Neural progenitor cell (in vitro differentiated cells): ENCODE measurements around the gene INPP5J.

Experiments used
- EZH2 ChIP-seq: fragments of 200-600 bp; sonication (generic); IDR thresholded peaks from 2 replicates; pipeline ENCODE4 v1.6.1; 2017; ENCODE audit warnings: antibody characterized with exemption, mild to moderate bottlenecking, moderate library complexity
- EZH2phosphoT487 ChIP-seq: fragments of 200-600 bp; sonication (generic); IDR thresholded peaks from 2 replicates; pipeline ENCODE4 v1.6.1; 2017; ENCODE audit warnings: antibody characterized with exemption
- TF ChIP-seq, protein P1 (sequence below): fragments of 200-600 bp; sonication (generic); IDR thresholded peaks from 2 replicates; pipeline ENCODE4 v1.5.1; 2017; ENCODE audit warnings: antibody characterized with exemption, mild to moderate bottlenecking

DNA sequence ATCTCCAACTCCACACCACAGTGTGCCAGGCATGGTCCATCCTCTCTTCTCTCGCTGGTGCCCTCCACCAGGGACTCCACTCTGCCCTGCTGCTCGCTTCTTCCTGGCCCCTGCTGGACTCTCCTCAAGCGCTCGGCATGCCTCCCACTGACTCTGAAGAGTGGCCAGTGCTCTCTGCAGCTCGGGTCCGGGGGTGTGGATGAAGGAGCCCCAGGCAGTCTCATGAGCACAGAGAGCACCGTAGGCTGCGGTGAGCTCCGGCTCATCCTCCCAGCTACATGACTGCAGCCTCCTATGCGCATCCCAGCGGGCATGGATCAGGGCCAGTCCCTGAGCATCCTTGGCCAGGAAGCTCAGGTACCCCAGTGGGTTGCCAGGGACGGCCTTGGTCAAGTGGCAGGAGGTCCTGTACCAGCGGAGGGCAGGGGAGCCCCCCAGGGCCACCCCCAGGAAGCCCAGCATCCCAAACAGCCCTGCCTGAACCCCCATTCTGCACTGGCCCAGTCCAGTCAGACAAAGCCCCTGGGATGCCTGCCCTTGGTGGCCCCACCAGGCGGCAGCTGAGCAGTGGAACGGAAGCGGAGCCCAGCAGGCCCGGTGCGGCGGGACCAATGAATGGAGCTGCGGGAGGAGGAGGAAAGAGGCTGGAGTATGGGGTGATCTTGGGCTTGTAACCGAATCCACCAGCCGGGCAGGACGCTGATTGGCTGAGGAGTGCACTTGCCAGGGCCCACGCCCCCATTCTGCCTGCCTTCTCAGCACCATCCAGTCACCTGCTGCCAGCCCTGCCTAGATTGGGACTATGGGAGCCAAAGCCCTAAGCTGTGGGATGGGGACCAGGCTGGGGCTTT lies 17.3 kb downstream of the INPP5J start, which contains the start of gene PLA2G3:
- TF ChIP-seq, protein P1, sequence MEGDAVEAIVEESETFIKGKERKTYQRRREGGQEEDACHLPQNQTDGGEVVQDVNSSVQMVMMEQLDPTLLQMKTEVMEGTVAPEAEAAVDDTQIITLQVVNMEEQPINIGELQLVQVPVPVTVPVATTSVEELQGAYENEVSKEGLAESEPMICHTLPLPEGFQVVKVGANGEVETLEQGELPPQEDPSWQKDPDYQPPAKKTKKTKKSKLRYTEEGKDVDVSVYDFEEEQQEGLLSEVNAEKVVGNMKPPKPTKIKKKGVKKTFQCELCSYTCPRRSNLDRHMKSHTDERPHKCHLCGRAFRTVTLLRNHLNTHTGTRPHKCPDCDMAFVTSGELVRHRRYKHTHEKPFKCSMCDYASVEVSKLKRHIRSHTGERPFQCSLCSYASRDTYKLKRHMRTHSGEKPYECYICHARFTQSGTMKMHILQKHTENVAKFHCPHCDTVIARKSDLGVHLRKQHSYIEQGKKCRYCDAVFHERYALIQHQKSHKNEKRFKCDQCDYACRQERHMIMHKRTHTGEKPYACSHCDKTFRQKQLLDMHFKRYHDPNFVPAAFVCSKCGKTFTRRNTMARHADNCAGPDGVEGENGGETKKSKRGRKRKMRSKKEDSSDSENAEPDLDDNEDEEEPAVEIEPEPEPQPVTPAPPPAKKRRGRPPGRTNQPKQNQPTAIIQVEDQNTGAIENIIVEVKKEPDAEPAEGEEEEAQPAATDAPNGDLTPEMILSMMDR: peak; percentile 43
- TF ChIP-seq EZH2 (no peak), EZH2phosphoT487 (no peak)
